ENCODE data around the gene LAYN.

Gene LAYN

GRCh38 chr11:111540114-111540936, at the start of gene LAYN:
Gene LAYN, plus strand, starts transcription at chr11:111540720. Its CDS starts 124 bp downstream, at chr11:111540844.
- no peak for DNase-seq

- no peak for DNase-seq
These were observed 46.5 kb upstream of the LAYN start for GRCh38 chr11:111494040-111494439.

- DNase-seq, result no peak
These were observed 41.0 kb upstream of the LAYN start for GRCh38 chr11:111499483-111499882.

- no peak for DNase-seq
These were observed 40.0 kb upstream of the LAYN start for GRCh38 chr11:111500481-111500880.

- no peak for DNase-seq
These were observed 37.9 kb upstream of the LAYN start for GRCh38 chr11:111502611-111503010.

- DNase-seq, result no peak
These were observed 30.2 kb upstream of the LAYN start for GRCh38 chr11:111510311-111510710.

GRCh38 chr11:111512296-111513239, 28.0 kb upstream of the LAYN start, which contains the start of gene BTG4:
Gene BTG4, minus strand, starts transcription at chr11:111512386. Its CDS starts 13,610 bp downstream, at chr11:111498776.
- DNase-seq, result no peak

- DNase-seq, result no peak
These were observed 27.3 kb upstream of the LAYN start for GRCh38 chr11:111513240-111513605.

- no peak for DNase-seq
These were observed 26.1 kb upstream of the LAYN start, which contains the start of gene HOATZ for GRCh38 chr11:111514216-111515031. Gene HOATZ, plus strand, starts transcription at chr11:111514778. Its CDS starts 7 bp downstream, at chr11:111514785.

- DNase-seq, result no peak
These were observed 24.9 kb upstream of the LAYN start for GRCh38 chr11:111515591-111515990.

- DNase-seq, result no peak
These were observed 21.9 kb upstream of the LAYN start for GRCh38 chr11:111518668-111519067.

GRCh38 chr11:111520560-111520959, 20.0 kb upstream of the LAYN start:
- no peak for DNase-seq

GRCh38 chr11:111521135-111521534, 19.4 kb upstream of the LAYN start:
- DNase-seq, result no peak

GRCh38 chr11:111522426-111522825, 18.1 kb upstream of the LAYN start:
- no peak for DNase-seq

GRCh38 chr11:111523343-111523742, 17.2 kb upstream of the LAYN start:
- DNase-seq, result no peak

- DNase-seq, result no peak
These were observed 16.5 kb upstream of the LAYN start for GRCh38 chr11:111524056-111524455.

GRCh38 chr11:111525456-111525855, 15.1 kb upstream of the LAYN start:
- no peak for DNase-seq

GRCh38 chr11:111526501-111526900, 14.0 kb upstream of the LAYN start:
- DNase-seq, result no peak

- no peak for DNase-seq
These were observed 13.2 kb upstream of the LAYN start for GRCh38 chr11:111527279-111527678.

GRCh38 chr11:111528557-111528956, 12.0 kb upstream of the LAYN start:
- no peak for DNase-seq

GRCh38 chr11:111530091-111530490, 10.4 kb upstream of the LAYN start:
- no peak for DNase-seq

- no peak for DNase-seq
These were observed 9.4 kb upstream of the LAYN start for GRCh38 chr11:111531136-111531535.
